HG03064 (cell line): ENCODE data around the gene TARS1.

ENCODE experiments used
- ATAC-seq: cut with Tn5 transposase; IDR thresholded peaks from one replicate; pipeline ENCODE4 v1.9.1; 2021; ENCODE audit warnings: low read depth; ENCODE audit not compliant: unreplicated experiment

TARS1 gene

GRCh38 chr5:33440482-33441240, at the start of gene TARS1:
Gene TARS1 (plus strand): TSS chr5:33440965. CDS start chr5:33441087, 122 bp downstream.
- peak; percentile 97 for ATAC-seq

- no peak for ATAC-seq
Observed at GRCh38 chr5:33398501-33398900, 42.3 kb upstream of the TARS1 start.

GRCh38 chr5:33400675-33401074, 40.1 kb upstream of the TARS1 start:
- ATAC-seq = no peak

- ATAC-seq = no peak
Observed at GRCh38 chr5:33401482-33402390, 39.0 kb upstream of the TARS1 start.

- no peak for ATAC-seq
Observed at GRCh38 chr5:33403187-33403586, 37.6 kb upstream of the TARS1 start.

GRCh38 chr5:33408816-33409215, 31.9 kb upstream of the TARS1 start:
- no peak for ATAC-seq

GRCh38 chr5:33409435-33410170, 31.2 kb upstream of the TARS1 start:
- ATAC-seq = no peak

- ATAC-seq = no peak
Observed at GRCh38 chr5:33410221-33410620, 30.5 kb upstream of the TARS1 start.

GRCh38 chr5:33411498-33411897, 29.3 kb upstream of the TARS1 start:
- no peak for ATAC-seq

- ATAC-seq = no peak
Observed at GRCh38 chr5:33415811-33416354, 24.9 kb upstream of the TARS1 start.

GRCh38 chr5:33417632-33418031, 23.1 kb upstream of the TARS1 start:
- ATAC-seq = no peak

GRCh38 chr5:33420946-33421345, 19.8 kb upstream of the TARS1 start:
- ATAC-seq = no peak

- no peak for ATAC-seq
Observed at GRCh38 chr5:33422191-33422590, 18.6 kb upstream of the TARS1 start.

- ATAC-seq = no peak
Observed at GRCh38 chr5:33423018-33423630, 17.6 kb upstream of the TARS1 start.

GRCh38 chr5:33425314-33425713, 15.5 kb upstream of the TARS1 start:
- ATAC-seq = no peak

- ATAC-seq = no peak
Observed at GRCh38 chr5:33430983-33431382, 9.8 kb upstream of the TARS1 start.

GRCh38 chr5:33432656-33433055, 8.1 kb upstream of the TARS1 start:
- no peak for ATAC-seq

- no peak for ATAC-seq
Observed at GRCh38 chr5:33433303-33434240, 7.2 kb upstream of the TARS1 start.

GRCh38 chr5:33435893-33436490, 4.8 kb upstream of the TARS1 start:
- peak; percentile 47 for ATAC-seq
